AG08396 (cell line): ENCODE measurements around the gene CASP2.
"Not testable (repeated sequence)": the region's sequence is repeated elsewhere in the genome, so short reads cannot be mapped to it uniquely, and the experiment has no call there.

Experiments
- DNase-seq: peaks from one replicate; pipeline ENCODE4 v3.0.0; 2012; ENCODE audit warnings: low spot score, mixed read lengths

The CASP2 gene

GRCh38 chr7:143264196-143264568 lies 24.0 kb upstream of the CASP2 start:
- not testable (repeated sequence) for DNase-seq

- DNase-seq = no peak
Measured at GRCh38 chr7:143265017-143265693, 23.0 kb upstream of the CASP2 start.

GRCh38 chr7:143269251-143269650 lies 18.9 kb upstream of the CASP2 start:
- DNase-seq = no peak

GRCh38 chr7:143271240-143271639 lies 16.9 kb upstream of the CASP2 start:
- DNase-seq = no peak

GRCh38 chr7:143272871-143273270 lies 15.3 kb upstream of the CASP2 start:
- no peak for DNase-seq

GRCh38 chr7:143279186-143280098 lies 8.7 kb upstream of the CASP2 start:
- DNase-seq = peak; percentile 61

GRCh38 chr7:143280160-143280559 lies 8.0 kb upstream of the CASP2 start:
- DNase-seq = no peak

- DNase-seq = no peak
Measured at GRCh38 chr7:143280566-143280965, 7.6 kb upstream of the CASP2 start.

- no peak for DNase-seq
Measured at GRCh38 chr7:143281529-143281928, 6.6 kb upstream of the CASP2 start.

- DNase-seq = no peak
Measured at GRCh38 chr7:143282124-143282523, 6.0 kb upstream of the CASP2 start.

- no peak for DNase-seq
Measured at GRCh38 chr7:143283381-143283780, 4.8 kb upstream of the CASP2 start.

GRCh38 chr7:143284591-143285469 lies 3.3 kb upstream of the CASP2 start, which contains the start of gene TMEM139:
TMEM139 (plus strand) TSS chr7:143284958; CDS start chr7:143285958, 1,000 bp downstream.
- DNase-seq = no peak

- no peak for DNase-seq
Measured at GRCh38 chr7:143285470-143285778, 2.7 kb upstream of the CASP2 start.

- no peak for DNase-seq
Measured at GRCh38 chr7:143285806-143286521, 2.2 kb upstream of the CASP2 start.

- no peak for DNase-seq
Measured at GRCh38 chr7:143286522-143286890, 1.6 kb upstream of the CASP2 start.

- no peak for DNase-seq
Measured at GRCh38 chr7:143287339-143287934, 714 bp upstream of the CASP2 start.

GRCh38 chr7:143288836-143289235 lies 685 bp downstream of the CASP2 start:
- peak; percentile 47 for DNase-seq

GRCh38 chr7:143289421-143289820 lies 1.3 kb downstream of the CASP2 start:
- no peak for DNase-seq

GRCh38 chr7:143289888-143290287 lies 1.7 kb downstream of the CASP2 start:
- DNase-seq = not testable (repeated sequence)

GRCh38 chr7:143290293-143290692 lies 2.1 kb downstream of the CASP2 start:
- no peak for DNase-seq

- DNase-seq = no peak
Measured at GRCh38 chr7:143292876-143293275, 4.7 kb downstream of the CASP2 start.
